ENCODE measurements around the gene ZBTB20.

The ZBTB20 gene

DNA sequence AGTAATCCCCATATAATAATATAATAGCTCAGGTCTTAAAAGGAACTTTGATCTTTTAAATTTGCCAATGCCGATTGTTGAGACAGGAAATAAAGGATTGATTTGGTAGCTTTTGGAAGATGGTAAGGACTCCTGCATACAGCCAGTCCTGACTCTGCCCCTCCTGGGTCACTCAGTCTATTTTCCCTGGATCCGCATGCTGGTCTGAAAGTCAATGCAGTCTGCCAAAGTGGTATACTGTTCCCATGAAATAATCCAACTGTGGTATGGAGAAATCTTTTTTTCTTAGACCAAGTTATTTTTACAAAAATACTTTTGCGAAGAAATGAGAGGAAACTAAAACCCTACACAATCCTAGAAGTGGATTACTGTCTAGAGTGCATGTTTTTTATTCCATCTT, 662.2 kb downstream of the ZBTB20 start:
- no peak for DNase-seq (ENCODE audit: low read depth in 3 of 3)

DNA sequence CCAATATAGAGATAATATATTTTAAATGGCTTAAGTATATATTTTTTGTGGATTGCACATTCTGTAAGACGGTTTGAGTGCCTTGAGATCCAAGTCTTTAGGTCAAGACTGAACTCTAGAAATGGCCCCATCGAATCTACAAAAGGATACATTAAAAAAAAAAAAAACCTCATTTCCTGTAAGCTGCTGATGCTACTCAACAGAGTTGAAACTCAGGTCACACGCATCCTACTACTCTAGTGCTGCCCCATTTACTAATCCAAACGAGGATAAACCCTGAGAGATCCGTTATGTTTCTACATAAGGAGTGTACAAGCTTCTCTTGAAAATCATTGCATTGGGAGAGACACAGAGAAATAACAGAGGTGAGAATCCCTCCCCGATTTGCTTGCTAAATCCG, 666.0 kb downstream of the ZBTB20 start:
- DNase-seq (ENCODE audit: low read depth in 3 of 3), result no peak

DNA sequence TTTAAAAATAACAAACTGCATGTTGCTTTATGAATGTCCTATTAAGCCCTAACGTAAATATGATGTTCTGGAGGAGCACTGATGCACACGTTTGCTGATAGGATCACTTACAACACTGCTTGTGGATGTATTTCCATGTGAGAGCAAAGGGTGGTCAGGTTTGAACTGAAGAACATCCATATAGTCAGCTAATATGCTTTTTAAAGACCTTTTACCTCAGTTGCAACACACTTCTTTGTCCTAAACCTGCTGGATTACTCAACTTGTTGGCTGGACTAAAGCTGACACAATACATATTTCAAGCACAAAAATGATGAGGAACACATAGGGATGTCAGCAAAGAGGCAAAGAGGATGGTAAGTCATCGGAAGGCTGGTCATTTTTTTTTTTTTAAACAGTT, 666.6 kb downstream of the ZBTB20 start:
- DNase-seq (ENCODE audit: low read depth in 3 of 3), result no peak

GRCh38 chr3:114478801-114479200, 668.3 kb downstream of the ZBTB20 start:
- no peak for DNase-seq (ENCODE audit: low read depth in 3 of 3)

DNA sequence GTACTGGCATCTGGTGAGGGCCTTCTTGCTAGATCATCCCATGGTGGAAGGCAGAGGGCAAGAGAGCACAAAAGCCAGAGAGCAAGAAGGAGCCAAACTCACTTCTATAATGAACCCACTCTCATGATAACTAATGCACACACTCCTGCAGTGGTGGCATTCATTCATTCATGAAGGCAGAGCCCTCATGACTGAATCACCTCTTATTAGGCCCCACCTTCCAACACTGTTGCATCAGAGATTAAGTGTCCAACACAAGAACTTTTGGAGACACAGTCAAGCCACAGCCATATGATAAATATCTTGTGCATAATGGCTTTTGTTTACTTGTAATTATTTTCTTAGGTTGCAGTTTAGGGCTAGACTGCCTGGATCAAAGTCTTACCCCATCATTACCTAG, 670.6 kb downstream of the ZBTB20 start:
- no peak for DNase-seq (ENCODE audit: low read depth in 3 of 3)

DNA sequence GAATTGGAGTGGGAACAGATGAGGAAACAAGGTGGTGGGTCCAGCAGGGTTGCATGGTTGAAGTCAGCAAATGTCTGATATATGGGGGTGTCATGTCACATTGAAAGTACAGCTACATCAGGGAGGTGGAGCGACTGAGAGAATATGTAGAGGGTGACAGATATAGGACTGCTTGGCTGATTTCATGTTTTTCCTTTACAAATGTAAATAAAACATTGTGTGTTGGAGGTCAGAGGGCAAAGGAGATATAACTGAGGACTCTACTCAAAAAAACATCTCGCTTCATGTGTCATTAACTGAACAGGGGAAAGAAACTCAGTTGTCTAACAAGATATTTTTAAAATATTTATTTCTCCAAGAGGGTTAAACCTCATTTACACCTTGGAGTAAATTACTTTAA, 675.6 kb downstream of the ZBTB20 start:
- DNase-seq (ENCODE audit: low read depth in 3 of 3), result no peak

DNA sequence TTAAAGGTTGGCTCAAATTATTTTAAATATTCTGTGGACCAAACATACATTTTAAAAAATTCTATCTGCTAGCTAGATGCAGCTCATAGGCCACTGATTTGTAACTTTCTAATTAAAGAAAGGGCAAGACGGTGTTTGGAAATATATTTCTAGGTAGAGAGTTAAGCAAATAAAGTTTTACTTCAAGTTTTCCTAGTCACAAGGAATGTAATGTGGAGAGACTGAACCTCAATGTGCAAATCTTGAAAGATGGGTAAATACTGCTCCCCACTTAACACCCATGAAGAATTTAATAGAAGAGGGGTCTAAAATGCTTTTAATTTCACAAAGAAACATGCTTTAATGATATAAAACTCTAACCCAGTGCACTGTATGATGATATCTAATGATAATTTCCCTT, 678.0 kb downstream of the ZBTB20 start:
- no peak for DNase-seq (ENCODE audit: low read depth in 3 of 3)

DNA sequence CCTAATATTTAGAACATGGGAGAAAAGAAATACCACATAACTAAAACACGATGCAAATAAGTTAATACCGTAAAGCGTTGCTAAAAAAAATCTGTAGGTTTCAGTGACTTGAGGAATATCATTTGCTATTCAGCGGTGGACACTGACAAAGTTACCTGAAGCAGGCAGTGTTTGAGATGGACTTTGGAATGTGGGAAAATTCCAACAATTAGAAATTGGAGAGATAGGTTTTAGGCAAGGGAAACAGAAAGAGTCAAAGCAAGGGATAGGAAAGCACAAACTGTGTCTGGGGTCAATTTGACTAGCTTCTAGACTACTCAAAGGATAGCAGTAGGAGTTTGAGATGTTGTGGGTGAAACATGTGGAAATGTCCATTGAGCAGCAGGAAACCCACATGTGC, 680.3 kb downstream of the ZBTB20 start:
- no peak for DNase-seq (ENCODE audit: low read depth in 3 of 3)

DNA sequence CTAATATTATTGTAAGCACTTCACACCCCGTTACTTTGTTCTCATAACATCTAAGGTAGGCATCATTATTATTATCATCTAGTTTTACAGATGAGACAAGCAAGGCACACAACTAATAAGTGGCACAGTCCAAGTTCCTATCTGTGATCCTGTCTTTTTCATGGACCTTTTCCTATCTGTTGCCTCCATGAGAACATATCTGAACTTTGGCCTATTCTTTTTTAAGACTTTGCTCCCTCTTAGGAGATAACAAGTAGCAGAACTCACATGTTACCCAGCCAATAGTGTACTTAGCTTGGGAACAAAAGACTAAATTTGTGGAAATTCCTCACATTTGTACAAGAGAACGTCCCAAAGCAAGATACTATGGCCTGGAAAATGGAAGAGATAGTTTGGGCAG, 680.8 kb downstream of the ZBTB20 start:
- DNase-seq (ENCODE audit: low read depth in 3 of 3), result no peak

DNA sequence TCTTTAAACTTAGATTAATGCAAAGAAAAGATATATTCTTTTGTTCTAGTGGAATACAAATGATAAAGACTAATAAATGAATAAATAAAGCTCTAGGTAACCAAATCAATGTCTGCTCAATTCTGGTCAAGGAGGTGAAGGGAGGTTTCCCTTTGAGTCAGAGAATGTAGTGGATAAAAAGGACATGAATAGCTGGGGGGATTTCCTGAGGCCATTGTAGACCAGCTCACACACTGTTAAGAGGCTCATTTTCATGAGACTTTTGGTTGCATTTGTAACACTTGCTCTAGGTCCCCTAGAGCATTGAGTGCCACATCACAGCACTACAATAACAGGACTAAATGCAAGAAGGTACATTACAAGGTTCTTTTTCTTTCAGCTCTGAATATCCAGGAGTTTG, 682.5 kb downstream of the ZBTB20 start:
- no peak for DNase-seq (ENCODE audit: low read depth in 3 of 3)

DNA sequence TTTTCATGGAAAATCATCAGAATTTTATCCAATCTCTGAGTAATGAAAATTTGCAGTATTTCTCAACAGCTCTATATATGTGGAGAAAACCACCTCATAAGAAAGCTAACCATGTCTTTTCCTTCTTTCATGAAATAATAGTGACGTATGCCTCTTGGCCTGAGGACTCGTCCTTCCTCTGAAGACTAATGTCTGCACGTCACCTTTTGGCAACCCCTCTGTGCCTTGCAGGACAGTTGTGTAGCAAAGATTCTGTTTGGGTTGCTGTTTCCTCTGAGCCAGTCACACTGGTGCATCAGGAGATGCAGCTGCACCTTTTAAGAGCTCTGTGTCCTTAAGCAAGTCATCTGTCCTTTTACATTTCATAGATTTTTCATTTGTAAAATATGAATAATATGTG, 684.3 kb downstream of the ZBTB20 start:
- no peak for DNase-seq (ENCODE audit: low read depth in 3 of 3)

- no peak for DNase-seq (ENCODE audit: low read depth in 3 of 3)
Observed at GRCh38 chr3:114460459-114460858, 686.6 kb downstream of the ZBTB20 start.

DNA sequence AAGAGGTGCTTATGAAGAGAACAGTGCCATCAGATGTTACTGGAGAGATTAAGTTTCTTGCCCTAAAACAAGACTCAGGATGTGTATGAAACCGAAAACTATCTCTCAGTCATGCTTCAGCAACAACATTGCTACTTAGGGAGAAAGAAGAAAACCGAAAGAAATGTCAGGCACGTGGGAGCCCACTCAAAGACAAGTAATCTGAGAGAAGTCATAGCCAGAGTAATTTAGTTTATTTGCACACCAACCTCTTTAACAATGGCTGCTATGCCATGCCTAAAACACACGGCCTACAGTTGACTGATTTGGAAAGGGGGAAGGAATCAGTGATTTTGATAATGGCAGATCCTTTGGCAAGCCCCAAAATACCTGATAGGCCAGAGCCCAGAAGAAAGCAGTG, 690.3 kb downstream of the ZBTB20 start:
- no peak for DNase-seq (ENCODE audit: low read depth in 3 of 3)

GRCh38 chr3:114455432-114455831, 691.7 kb downstream of the ZBTB20 start:
- DNase-seq (ENCODE audit: low read depth in 3 of 3), result no peak

- no peak for DNase-seq (ENCODE audit: low read depth in 3 of 3)
Observed at GRCh38 chr3:114454551-114455251, 692.4 kb downstream of the ZBTB20 start.

GRCh38 chr3:114453361-114453780, 693.7 kb downstream of the ZBTB20 start:
- no peak for DNase-seq (ENCODE audit: low read depth in 3 of 3)

DNA sequence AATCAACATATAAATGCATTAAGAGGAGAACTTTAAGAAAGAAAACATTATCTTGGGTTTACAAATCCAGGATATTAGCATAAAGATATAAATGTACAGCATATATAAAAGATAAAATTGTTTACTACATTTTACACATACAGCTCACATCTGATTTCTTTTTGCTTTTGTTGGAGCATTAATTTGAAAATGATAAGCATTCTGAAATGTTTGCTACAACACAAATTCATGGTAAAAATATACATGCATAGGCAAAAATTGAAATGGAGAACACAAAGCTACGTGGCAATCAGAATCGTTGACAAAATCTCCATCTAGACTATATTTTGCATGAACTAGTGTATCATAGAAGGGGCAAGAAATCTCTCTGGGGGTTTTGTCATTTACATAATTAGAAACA, 694.2 kb downstream of the ZBTB20 start:
- no peak for DNase-seq (ENCODE audit: low read depth in 3 of 3)

- DNase-seq (ENCODE audit: low read depth in 3 of 3), result no peak
Observed at GRCh38 chr3:114452256-114452655, 694.8 kb downstream of the ZBTB20 start.

DNA sequence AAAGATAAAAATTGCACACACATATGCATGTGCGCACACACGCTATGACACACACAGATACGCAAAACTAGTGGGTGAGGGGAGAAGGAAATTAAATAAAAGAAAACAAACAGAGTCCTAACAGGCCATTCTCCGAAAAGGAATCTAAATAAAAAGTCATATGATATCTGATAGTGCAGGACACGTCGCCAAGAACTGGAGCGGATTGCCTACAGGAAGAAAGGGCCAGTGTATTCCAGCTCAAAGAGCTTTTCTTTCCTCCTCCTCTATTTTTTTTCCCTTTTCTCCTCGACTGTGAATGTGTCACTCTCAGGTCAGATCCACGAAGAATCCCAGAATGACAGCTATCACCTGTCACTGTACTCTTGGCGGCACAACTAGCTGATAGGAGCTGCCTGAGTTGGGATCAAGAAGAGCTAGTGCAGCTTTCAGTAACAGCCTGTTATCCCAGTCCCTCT, 695.5 kb downstream of the ZBTB20 start:
- no peak for DNase-seq (ENCODE audit: low read depth in 3 of 3)

- no peak for DNase-seq (ENCODE audit: low read depth in 3 of 3)
Observed at GRCh38 chr3:114451051-114451451, 696.0 kb downstream of the ZBTB20 start.

- DNase-seq (ENCODE audit: low read depth in 3 of 3), result no peak
Observed at GRCh38 chr3:114450008-114450596, 697.0 kb downstream of the ZBTB20 start.

DNA sequence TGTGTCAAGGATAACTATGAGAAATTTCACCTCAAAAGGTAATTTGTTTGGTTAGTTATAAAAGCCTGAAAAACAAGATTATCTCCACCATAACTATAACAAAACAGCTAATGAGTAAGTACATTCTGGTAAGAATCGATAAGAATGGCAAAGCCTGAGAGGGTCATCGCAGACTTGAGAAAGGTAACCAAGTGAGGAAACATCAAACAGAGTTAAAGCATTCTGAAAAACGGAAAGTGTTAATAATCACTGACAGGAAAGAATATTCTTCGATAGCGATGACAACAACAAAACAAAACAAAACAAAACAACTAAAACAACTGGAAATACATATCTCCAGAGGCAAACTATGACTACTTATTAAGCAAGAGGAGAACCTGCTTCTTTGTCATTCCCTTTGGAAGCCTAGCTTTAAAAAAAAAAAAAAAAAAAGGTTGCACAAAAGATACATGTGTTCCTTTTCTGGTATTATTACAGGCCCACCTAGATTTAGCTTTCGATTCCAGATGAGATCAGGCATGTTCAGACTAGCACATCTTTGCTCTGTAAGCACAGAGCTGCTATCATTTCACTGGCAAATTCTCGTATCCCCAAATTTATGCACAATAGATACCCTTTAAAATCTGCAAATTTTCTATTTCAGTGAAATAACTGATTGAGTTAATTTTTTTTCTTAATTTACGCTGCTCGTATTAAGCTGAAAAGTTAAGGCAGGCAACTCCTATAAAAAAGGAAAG, 697.6 kb downstream of the ZBTB20 start:
- DNase-seq (ENCODE audit: low read depth in 3 of 3), result no peak

DNA sequence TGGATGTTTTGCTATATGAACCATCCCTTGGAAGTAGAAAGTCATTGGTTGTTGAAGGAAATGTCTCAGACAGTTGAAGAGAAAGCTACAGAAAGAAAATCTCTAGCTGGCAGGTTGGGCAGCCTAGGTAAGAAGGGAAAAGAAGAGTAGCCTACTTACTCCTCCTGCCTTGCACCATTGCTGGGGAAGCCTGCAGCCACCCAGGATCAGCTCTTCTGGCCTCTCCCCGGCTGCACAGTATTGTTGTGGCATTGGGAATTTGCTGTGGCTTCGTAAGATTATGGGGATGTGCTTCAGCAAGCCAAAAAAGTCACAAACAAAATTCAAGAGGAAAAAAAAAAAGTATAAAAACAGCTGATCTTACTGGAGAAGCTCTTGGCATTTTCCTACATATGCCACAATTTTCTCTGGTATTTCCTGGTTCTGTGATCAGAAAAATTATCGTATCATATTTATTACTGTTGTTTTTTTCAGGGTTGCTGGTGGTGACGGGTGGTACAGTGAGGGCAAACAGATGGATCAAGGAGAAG, 699.1 kb downstream of the ZBTB20 start:
- DNase-seq (ENCODE audit: low read depth in 3 of 3), result no peak

Data from stimulated activated CD4-positive, alpha-beta T cell treated with anti-CD3 and anti-CD28 coated beads, TNF-alpha, amount 100 ng/mL, for 4 hours (primary cell).